Effector CD4-positive, alpha-beta T cell (primary cell): ENCODE data around the gene TTF1.

Source experiments
- DNase-seq: peaks from one replicate; pipeline ENCODE4 v3.0.0-alpha.2; 2020
- total RNA-seq: gene quantifications from one replicate; lab custom pipeline; 2026; lab: John Stamatoyannopoulos, UW

TTF1 gene, protein sequence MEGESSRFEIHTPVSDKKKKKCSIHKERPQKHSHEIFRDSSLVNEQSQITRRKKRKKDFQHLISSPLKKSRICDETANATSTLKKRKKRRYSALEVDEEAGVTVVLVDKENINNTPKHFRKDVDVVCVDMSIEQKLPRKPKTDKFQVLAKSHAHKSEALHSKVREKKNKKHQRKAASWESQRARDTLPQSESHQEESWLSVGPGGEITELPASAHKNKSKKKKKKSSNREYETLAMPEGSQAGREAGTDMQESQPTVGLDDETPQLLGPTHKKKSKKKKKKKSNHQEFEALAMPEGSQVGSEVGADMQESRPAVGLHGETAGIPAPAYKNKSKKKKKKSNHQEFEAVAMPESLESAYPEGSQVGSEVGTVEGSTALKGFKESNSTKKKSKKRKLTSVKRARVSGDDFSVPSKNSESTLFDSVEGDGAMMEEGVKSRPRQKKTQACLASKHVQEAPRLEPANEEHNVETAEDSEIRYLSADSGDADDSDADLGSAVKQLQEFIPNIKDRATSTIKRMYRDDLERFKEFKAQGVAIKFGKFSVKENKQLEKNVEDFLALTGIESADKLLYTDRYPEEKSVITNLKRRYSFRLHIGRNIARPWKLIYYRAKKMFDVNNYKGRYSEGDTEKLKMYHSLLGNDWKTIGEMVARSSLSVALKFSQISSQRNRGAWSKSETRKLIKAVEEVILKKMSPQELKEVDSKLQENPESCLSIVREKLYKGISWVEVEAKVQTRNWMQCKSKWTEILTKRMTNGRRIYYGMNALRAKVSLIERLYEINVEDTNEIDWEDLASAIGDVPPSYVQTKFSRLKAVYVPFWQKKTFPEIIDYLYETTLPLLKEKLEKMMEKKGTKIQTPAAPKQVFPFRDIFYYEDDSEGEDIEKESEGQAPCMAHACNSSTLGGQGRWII
- 23.6 reads per million, percentile 50 among the genes with 10 or more reads in this experiment for total RNA-seq

DNA sequence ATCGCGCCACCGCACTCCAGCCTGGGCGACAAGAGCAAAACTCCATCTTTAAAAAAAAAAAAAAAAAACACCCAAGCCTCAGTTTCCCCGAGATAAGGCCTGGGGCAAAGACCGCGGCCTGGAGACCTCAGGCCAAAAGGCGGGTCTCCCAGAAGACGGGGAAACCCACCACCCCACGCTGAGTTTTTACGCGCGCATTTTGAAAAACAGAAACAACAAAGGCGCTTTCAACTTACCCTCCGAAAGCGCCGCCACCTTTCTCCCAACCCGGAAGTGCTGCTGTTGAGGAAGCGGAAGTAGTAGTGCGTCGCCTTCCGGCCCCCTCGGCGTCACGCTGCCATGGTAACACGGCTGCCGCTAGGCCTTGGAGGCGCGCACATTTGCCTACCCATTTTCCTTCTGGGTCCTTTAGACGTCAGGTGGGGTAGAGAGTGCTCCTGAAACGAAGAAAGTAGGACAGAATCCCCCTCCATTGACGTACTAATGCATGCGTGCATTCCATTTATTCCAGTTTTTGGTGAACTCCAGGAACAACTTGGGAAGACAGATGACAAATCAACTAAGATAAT is at the start of gene TTF1:
TSS of gene TTF1 (minus strand) at position 287 of the 569 bp plus-strand sequence. CDS start 4,019 bp downstream, outside the sequence.
- peak; percentile 94 for DNase-seq

DNA sequence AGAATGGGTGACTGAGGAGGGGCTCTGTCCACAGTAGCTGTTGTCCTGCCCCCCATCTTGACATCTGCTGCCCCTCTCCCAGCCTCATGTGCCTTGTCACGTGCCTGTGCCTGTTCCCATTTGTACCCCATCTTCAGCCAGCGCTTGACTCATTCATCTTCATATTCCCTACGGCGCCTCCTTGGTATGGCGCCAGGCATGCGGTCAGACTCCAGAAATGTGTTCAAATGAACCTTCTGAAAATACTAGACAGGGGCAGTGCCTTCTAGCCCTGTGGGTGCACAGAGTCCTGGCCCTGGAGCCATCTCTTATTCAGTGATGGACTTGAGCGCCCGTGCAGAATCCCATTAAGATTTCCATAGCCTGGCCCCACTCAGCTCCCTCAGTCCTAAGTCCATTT is 49.6 kb upstream of the TTF1 start:
- no peak for DNase-seq

DNA sequence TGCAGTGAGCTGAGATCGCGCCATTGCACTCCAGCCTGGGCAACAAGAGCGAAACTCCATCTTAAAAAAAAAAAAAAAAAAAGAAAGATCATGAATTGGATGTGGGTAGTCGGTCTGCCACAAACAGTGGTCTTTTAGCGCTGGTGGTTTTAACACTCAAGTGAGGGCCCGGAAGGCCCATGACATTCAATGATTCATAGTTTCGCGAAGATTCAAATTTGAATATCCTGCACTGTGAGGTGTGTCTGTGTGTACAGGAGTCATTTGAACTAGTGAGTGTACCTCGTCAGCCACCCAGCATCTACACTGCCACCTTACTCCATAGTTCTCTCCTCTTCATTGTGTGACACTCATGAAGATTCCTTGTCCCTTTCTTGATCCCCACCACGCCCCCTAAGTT is 44.6 kb upstream of the TTF1 start:
- no peak for DNase-seq

DNA sequence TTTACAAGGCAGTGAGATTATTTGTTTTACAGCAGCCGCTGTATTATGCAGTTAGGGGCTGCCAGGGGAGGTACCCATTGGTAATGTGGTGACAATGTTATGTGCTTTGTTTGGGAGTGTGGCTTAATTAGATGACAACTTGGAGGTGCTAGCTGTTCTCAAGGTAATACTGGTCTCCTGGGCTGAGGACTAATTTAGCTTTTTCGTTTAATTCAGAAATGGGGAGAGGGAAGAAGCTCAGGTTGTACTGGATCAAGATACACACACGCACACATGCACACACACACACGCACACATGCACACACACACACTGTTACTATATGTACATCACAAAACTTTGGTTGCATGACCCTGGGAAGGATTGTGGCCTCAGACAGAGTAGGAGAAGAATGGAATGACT is 41.3 kb upstream of the TTF1 start:
- no peak for DNase-seq

DNA sequence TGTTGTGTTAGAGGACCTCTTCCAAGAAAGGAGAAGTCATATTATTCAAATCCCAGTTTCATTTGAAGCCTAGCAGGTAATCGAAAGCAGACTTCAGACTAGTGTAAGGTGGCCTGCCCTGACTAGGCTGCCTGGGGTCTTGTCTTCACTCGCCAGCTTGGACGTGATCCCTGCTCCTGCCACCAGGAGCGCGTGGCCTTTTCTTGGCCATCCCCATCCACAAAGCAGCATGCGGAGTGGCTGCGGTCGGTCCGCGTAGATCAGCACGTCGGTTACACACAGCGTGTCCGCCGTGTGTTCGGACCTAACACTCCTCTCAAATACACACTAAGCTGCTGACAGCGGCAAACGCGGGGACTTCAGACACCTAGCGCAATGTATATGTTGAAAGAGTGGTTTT is 40.7 kb upstream of the TTF1 start:
- DNase-seq: no peak

DNA sequence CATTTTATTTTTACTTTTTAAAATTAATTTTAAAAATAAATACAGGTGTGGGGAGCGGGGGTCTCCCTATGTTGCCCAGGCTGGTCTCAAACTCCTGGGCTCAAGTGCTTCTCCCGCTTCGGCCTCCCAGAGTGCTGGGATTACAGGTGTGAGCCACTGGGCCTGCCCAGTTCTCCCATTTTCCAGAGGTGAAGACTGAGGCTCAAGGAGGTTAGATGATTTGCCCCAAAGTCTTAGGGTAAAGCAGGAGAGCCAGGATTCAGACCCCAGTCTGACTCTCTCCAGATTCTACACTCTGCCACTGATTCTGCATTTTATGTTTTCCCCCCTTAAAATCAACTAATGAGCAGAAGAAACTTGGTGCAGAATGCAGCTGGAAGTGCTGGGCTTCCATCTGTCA is 40.2 kb upstream of the TTF1 start:
- DNase-seq: no peak

DNA sequence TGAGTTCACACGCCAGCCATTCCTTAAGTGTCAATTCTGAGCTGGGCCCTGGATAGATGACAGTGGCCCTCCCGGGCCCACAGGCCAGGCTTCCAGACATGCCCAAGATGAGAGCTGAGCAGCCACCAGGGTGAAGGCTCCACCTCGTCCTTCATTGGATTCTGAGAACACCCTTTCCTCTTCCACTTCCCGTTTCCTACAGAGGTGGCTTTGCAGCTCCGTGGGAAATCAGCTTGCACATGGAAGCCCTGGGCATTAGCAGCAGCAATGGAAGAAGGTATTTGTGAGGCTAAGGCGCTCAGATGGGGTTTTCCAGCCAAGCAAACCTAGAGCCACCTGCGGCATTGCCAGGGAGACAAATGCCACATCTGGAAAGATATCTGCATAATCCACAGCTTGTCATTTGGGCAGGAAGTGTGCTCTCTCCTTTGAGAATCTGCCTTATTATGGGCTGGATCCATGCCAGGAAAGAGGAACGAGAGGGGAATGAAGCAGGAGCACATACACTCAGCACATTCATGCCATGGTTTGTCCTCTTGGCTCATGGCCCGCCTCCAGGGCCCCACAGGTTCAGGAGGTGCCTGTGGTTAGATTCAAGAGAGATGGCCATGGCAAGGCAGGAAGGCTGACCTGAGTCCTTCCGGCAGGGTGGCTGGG is 37.4 kb upstream of the TTF1 start:
- no peak for DNase-seq

DNA sequence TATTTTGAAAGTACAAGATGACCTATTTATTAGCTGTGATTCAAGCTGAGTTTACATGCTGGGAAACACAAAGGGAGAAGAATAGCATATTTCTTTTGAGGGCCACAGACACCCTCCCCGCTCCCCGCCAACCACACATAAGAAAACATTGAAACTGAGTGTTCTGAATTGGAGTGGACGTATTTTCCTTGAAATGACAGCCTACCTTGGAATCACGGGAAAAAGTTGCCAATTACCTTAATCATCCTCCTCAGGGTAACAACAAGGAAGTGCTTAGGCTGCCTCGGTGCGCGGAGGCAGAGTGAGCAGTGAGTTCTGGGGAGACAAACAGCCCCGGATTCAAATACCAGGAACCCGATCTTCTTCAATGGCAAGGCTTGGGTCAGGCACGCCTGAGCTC is 34.8 kb upstream of the TTF1 start:
- no peak for DNase-seq

DNA sequence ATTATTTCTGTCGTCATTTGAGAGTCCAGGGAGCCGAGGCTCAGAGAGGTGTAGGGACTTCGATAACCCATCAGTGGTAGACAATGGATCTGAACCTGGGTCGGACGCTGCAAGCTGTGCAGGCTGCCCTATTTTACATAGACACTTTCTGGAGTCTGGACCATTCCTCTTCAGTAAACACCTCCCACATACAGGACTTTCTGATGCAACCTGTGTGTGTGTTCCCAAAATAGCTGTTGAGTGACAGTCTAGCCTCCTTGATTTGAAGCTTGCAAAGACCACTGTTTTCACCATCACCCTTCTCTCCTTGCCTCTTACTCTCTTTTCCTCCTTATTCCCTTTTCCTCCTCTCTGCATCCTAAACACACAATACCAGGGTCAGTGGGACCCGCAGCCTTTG is 34.1 kb upstream of the TTF1 start:
- DNase-seq: no peak

DNA sequence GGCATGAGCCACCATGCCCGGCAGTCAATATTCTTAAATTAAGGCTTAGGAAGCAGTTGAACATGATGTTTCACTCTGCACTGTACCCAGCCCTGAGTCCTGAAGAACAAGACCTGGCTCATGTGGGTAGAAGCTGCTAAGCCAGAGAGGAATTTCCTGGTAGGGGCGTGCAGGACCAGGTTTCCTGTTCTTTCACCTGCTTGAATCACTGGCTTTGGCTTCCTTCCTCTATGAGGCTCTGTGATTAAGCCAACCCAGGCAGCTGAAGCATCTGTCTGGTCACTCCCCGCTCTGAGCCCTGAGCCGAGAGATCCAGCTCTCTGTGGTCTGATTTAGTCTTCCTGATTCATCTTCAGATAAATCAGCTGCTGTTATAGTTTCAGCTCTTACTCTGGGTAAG is 32.5 kb upstream of the TTF1 start:
- DNase-seq: no peak

DNA sequence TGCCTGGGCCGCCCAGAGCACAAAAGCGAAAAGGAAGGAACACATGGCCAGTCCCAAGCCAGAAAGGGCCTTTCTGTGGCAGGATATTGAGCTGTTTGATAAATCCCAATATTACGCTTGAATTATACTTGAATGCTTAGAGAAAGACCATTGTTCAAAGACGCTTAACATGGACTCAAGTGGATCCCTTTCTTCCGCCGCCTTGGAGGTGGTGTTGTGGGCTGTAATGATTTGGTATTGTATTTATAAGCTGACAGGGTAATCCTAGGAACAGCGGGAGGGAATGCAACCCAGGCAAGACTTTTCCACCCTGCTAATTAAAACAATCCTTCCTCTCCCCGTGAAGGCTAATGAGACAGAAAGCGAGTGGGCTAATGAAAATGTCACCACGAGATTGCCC is 28.2 kb upstream of the TTF1 start:
- no peak for DNase-seq

DNA sequence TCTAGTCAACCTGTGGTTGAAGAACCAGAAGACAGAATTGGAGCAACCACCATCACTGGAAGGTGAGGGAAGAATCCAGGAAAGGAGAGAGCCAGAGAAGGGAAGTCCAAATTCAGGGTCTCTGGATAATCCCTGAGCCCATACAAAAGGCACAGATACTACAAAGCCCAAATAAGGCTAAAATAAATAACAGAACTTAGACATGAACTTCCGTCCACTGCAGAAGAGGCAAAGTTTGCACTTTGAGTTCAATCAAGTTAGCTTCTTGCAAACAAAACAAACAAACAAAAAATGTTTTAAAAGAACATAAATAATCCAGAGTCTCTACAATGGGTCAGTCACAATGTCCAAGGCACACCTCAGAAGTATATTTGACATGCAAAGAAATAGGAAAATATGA is 24.4 kb upstream of the TTF1 start:
- DNase-seq: no peak

DNA sequence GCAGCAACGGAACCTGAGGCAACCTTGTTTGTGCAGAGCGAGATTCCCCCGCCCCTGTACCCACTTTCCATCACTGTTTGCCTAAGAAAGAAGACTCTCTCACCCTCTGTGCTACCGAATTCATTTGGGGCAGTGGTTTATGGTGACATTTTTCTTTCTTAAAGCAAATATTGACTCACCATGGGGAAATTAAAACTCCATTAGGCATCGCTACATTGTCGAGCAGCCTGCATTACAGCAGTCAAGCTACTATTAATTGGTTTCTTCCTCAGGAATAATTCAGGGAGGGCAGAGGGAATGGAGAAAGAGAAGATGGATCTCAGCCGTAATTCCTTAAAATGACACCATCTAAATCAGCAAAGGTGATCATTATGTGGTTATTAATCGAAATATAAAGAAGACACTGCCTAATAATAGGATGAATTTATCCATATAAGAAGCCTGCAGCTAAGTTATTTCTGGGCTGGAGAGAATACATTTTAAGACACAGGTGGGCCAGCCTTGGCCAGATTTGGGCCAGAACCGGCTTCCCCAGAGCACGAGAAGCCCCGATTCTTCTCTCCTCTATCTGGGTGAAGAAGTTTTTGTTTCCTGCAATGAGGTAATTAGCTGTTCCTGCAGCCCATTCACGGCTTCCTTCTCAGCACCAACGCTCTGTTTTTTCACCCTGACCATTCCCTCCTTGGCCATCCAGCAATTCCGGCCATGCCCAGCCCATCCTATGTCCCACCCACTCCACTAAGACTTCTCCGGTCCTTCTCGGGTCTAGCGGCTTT is 20.2 kb upstream of the TTF1 start:
- no peak for DNase-seq

DNA sequence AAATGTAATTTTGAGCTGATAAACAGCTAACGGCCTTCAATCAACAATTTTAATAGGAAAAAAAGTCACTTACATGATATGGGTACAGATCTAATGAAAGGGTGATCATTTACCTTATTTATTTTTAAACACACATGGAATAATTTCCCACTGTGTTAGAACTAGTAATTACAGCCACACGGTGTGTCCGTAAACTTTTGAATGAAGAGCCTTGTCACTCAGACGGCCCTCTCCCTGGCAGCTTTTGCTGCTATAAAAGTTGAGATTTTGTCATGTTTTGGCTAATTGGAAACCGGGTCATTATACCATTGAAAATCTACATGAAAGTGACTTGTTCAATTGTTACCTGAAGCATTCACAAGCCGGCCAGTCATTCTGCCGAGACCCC is 19.0 kb upstream of the TTF1 start:
- DNase-seq: no peak

DNA sequence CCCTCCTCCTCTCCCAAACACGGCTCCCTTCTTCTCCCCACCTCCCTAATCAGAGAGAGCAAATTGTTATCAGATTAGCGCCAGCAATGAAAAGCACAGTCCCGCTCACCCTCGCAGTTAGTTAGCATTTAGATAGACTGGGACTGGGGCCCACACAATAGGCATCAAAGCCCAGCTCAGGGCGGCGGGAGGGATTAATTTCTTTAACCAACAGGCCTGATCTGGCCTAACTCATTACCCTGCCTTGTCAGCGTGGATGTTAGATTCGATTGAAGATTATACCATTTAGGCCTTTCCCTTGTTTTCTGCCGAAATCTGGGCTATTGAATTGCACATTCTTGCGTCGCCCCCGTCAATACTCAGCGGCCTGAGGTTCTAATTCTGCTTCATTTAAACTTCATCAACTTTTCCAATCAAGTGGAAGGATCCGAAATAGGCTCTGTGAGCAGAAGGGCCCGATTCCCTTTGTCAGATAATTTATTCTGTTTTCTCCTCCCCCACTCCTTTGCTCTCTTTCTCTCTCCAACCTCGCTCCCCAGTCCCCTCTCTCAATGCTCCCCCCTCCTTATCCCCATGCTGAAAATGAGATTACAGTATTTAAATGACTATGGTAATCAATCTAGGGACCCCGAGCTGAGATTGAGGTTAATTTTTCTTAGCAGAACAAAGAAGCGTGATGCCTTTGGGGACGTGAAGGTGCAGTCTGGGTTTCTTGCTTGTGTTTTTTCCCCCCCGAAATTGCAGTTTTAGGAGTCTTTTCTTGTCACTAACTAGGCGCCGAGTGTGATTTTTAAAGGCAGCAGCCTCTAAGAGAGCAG is 18.4 kb upstream of the TTF1 start:
- DNase-seq: no peak

DNA sequence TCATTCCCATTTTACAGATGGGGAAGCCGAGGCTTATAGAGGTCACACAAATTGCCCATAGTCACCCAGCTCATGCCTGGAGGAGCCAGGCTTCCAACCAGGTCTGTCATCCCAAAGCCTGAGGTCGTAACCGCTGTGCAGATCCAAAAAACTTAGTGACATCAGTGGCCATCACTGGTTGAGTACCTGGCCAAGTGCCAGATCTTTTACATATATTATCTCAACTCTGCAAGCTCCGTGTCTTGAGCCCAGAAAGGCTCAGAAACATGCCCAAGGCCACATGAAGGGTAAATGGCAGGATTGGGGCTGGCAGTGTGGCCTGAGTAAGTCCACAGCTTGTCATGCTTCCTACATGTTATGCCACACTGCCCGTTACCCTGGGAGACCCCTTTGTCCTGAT is 16.9 kb upstream of the TTF1 start:
- no peak for DNase-seq

DNA sequence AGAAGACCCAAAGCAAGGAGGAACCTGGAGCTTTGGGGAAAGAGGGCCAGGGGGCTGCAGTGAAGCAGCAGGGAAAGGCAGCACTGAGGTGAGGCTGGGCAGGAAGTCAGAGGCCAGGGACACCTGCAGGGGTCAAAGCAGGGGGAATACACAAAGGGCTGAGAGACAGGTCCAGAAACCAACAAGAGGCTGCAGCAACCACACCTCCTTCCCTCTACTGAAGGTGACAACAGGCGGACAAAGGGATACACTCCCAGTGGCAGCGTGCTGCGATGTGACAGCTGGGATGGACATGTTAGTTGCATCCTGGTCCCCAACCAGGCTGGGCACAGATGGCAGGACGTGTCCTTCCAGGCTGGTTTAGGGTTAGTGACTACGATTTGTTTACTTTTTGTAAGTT is 15.9 kb upstream of the TTF1 start:
- DNase-seq: no peak

DNA sequence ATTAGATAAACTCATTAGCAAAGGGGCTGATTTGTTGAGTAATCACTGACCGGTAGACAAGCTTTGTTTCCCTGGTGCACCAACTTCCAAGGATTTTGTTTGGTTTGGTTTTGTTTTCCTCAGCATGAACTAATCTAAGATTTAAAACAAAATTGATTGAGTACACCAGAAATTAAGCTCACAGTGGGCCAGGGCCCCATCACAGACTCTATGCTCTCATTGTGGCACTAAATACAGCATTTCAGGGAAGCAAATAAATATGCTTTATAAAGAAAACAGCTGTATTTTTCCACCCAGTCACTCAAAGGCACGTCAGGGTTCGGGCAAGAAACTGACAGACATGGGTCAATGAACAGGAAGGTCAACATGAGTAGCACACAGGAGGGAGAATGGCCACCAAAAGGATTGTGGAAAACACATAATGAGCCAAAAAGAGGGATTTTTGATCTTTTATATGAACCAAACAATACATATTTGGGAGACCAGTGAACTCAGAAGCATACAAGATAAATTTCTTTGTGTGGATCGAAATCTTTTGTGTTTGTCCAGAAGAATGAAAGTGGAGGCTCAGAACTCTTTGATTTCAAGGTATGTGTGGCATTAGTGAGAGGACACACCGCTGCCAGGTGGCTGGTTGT is 12.2 kb upstream of the TTF1 start:
- no peak for DNase-seq

DNA sequence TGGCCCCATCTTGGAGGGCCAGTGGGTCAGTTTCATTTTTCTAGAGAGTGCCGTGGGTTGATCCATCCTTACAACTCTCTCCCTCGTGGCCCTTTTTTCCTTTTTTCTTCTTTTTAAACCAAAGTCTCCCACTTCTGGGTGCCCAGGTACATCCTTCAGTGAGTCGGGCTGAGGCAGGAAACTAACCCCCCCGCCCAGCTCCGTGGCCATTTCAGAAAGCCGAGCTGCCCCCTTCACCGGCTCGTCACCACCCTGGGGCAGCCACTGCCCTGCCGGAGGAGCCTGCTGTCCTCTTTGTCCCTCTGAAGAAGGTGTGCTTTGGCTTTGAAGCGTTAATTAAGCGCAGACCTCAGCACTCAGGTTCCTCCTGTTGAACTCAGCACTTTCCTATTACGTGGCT is 8.5 kb upstream of the TTF1 start:
- no peak for DNase-seq

DNA sequence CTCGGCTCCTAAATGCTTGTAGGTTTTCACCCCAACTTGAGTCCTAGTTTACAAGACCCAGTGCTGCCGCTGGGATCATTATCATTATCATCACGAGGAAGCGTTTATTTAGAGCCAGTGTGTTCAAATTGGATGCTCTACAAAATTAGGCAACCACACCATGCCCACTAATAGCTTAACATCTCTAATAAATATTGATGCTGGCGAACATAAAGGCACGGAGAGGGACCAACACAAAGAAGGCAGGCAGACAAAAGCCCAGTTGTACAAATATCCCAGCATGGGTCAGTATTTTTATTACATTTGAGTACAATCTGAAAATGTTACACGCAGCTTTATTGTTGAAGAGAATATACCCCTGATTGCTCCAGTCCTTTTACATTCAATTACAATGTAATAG is 8.1 kb upstream of the TTF1 start:
- no peak for DNase-seq

DNA sequence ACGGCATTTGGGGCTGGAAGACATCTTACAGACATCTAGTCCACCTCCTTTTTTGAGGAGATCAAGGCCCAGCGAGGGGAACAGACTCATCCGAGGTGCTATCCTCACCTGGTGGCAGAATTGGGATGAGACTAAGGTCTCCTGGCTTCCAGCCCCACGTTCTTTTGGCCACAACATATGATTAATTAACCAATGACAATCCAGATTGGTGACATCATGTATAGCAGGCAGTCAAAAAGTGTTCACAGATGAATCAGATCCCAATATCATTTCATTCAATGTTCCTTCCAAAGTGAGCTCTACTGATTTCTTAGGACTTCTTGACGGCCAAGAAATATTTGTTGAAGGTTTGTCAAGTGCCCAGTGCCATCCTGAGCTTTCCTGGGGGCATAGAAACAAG is 7.3 kb upstream of the TTF1 start:
- no peak for DNase-seq
